HG03378 (cell line): ENCODE data around the gene PLEKHA6.

Experiments used
- ATAC-seq: cut with Tn5 transposase; IDR thresholded peaks from one replicate; pipeline ENCODE4 v1.9.1; 2021; ENCODE audit warnings: mild to moderate bottlenecking, moderate library complexity; ENCODE audit not compliant: unreplicated experiment

Gene PLEKHA6

DNA sequence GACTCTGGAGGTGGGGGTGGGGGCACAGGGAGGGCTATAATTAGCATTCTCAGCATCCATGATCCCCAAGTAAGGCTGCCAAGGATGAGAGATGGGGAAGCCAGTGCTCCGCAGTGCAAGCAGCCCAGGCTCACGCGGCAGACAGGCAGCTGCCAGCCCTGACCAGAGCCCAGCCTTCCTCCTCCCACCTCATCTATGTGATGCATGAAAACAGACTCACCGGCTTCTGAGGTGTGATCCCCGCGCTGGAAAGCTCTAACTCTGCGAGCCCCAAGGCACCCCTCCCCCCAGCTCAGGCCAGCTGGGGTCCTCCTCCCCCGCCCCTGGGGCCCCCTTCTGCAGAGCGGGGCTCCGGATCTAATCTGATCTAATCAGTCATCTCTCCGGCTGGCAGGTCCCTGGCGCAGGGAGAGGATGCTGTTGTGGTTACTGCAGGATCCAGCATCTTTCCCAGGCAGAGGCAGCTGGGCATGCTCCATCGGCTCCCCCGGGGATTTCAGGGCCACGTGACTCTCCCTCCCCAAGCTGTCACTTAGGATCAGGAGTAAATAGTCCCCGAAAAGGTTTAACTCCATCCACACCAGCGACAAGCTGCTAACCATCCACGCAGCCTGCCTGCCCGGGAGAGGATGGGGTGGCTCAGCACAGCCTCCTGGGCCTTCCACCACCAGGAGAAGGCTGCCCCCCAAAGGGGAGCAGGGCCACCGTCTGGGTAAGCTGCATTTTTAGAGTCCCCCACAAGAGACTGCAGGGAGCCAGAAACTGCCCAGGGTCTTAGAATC, at the start of gene PLEKHA6:
TSS of gene PLEKHA6 (minus strand) at position 456 of the 782 bp plus-strand sequence. CDS start 86,202 bp downstream, outside the sequence.
- ATAC-seq = no peak

DNA sequence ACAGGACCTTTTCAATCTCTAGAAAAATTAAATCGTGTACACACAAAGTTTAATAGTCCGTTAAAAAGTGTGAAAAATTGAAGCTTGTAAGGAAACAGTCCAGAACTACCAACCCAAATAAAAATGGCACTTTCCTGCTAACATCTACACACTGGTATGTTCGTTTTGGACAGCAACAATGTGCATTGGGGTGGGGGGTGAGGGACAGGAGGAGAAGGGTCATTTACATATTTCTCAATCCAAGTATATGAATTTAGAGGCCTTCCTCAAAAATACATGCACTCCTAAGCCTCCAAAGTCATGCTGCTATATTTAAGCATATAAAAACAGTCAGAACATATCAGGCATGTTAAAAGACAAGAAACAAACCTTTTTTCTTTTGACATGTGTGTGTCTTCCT, 49.4 kb upstream of the PLEKHA6 start:
- ATAC-seq = no peak

DNA sequence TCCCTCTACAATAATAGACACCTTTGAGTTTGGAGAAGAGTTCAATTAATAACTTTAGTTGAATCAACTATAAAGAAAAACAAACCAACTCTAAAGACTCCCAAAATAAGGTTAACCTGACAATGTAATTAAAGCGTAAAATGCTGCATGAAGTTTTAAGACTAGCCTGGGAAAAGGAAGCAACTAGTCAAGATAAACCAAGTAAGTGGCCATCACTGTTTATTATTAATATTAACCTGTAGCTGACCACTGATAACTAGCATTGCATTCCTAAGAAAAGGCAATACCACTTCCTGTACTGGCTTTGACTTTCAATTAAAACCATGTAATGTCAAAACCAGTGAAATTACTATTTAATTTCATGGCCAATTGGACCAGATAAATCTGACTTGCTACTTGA, 48.9 kb upstream of the PLEKHA6 start:
- ATAC-seq = no peak

DNA sequence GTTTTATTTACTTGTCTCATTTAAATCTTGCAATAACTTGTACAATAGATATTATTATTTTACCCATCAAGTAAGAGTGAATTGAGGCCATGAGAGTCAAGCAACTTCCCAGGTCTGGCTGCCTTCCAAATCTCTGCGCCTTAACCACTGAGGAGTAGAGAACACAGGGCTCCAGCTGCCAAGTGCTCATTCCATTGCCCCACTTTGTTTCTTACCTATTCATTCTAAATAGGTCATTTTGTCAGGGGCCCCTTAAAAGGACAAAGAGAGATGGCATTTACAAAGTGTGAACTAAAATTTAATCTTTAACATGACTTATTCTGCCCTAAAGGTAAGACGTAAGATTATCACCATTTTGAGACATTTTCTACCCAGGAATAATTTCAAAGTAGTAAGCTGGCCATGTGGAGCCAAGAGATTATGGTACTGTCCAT, 48.4 kb upstream of the PLEKHA6 start:
- ATAC-seq = no peak

DNA sequence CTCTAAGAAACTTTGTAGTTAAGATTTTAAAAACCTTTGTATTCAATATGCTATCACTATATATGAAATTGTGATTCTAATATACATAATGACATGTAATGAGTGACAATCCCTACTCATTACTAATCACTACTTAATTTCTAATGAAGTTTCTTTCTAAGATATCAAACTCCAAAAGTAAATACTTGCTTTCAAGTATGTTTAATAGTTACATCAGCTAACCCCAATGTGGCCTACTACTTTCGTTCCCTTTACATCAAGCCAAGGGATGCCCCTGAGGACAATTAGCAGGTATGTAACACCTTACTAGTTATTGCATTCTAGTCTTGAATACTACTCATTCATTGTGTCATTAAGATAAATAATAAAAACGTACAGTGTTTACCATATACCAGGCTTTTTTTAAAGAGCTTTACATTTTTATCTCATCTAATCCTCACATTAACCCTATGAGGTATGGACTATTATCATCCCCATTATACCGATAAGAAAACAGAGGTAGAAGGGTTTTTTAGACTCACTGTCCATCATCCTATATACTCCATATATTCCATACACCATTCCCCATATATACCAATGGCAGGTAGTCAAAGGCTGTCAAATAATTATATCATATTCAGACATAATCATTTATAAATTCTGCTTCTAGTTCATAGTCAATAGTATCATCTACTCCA, 47.7 kb upstream of the PLEKHA6 start:
- no peak for ATAC-seq

DNA sequence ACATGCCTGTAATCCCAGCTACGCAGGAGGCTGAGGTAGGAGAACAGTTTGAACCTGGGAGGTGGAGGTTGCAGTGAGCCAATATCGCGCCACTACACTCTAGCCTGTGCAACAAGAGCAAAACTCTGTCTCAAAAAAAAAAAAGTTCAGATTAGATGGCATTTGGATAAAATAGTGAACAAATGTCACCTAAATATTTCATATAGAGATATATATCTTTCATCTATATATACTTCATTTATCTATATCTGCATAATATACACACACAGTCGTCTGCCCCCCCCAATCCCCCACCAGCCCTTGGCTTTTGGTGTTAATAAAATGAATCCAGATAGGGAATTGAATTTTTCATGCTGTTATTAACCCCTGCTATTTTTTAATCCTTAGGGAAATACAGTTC, 46.9 kb upstream of the PLEKHA6 start:
- no peak for ATAC-seq

DNA sequence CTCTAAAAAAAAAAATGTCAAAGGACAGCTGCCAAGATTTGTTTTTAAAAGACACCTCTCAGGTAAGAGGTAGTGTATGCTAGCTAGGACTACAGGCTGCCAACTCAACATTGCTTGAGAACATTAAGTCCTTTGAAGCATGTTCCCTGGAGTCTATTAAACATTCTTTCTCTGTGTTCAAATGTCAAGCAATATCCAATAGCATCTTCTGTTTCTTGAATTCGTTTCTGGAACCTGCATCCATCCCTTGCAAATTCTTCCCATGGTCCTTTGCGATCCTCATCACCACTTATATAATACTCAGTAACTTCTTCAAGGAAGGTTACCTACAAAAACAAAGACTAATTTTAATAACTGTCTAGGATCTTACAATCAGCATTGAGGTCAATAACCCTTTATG, 46.3 kb upstream of the PLEKHA6 start:
- ATAC-seq = no peak

DNA sequence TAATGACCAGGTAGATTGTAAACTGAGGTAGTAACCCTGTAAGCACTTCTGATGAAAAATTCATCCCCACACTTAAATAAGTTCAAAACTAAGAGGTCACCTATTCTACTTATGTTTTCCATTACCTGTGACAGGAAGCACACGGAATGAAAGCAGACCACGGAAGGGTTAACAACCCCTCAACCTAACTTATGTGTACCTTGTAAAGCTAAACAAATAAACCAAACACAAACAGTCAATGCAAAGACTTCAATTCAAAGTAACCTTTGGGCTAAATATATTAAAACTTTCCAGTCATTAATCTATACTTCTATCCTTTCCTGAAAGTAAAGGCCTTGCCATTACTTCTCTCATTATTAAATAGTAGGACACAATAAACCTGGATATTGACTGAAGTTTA, 44.9 kb upstream of the PLEKHA6 start:
- no peak for ATAC-seq

DNA sequence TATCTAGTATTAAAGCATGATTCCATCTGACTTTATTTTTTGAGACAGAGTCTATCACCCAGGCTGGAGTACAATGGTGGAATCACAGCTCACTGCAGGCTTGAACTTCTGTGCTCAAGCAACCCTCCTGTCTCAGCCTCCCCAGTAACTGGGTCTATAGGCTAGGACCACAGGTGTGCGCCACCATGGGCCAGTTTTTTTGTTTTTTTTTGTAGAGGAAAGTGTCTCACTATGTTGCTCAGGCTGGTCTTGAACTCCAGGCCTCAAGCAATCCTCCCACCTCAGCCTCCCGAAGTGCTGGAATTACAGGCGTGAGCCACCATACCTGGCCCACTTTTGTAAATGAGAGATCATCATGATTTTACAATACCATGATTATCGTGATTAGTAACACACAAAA, 42.7 kb upstream of the PLEKHA6 start:
- ATAC-seq = no peak

DNA sequence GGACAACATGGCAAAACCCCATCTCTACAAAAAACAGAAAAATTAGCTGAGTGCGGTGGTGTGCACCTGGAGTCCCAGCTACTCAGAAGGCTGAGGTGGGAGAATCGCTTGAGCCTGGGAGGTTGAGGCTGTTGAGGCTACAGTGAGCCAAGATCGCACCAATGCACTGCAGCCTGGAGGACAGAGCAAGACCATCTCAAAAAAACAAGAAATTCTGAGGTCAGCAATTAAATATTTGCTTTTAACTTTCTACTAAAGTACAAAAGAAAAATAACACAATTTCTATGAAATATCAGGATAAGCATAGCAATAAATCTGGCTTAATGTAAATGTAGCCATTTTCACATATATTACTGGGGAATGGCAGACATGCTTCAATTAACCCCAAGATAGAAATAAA, 42.0 kb upstream of the PLEKHA6 start:
- ATAC-seq = no peak

- no peak for ATAC-seq
These were observed 41.3 kb upstream of the PLEKHA6 start for GRCh38 chr1:204400882-204401510.

GRCh38 chr1:204398197-204399125, 38.7 kb upstream of the PLEKHA6 start:
- ATAC-seq = peak; percentile 79

DNA sequence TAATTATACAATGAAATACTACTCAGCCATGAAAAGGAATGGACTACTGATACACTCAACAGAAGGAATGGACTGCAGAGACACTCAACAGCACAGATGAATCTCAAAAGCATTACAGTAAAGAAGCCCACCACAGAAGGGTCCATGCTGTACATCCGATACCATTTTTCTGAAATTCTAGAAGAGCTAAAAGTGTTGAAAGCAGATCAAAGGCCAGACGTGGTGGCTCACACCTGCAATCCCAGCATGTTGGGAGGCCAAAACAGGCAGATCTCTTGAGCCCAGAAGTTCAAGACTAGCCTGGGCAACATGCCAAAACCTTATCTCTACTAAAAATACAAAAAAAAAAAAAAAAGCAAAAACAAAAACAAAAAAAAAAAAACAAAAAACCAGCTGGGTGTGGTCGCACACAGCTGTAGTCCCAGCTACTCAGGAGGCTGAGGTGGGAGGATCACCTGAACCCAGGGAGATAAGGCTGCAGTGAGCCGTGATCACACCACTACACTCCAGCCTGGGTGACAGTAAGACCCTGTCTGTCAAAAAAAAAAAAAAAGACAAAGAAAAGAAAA, 36.4 kb upstream of the PLEKHA6 start:
- no peak for ATAC-seq

DNA sequence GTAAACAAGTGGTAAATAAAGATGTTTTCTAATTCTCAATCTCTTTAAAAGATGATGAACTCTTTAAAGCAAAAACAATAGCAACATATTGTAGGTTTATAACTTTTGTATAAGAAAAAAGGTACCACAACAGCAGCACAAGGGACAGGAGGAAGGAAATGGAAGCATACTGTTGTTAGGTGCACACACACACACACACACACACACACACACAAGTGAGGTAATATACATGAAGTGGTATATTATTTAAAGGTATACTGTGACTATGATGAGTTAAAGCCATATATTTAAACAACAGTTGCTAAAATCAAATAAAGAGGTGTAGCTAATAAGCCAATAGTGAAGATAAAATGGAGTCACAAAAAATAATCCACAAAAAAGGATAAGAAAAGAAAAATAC, 31.9 kb upstream of the PLEKHA6 start:
- no peak for ATAC-seq

GRCh38 chr1:204390751-204391466, 31.2 kb upstream of the PLEKHA6 start:
- ATAC-seq = no peak

DNA sequence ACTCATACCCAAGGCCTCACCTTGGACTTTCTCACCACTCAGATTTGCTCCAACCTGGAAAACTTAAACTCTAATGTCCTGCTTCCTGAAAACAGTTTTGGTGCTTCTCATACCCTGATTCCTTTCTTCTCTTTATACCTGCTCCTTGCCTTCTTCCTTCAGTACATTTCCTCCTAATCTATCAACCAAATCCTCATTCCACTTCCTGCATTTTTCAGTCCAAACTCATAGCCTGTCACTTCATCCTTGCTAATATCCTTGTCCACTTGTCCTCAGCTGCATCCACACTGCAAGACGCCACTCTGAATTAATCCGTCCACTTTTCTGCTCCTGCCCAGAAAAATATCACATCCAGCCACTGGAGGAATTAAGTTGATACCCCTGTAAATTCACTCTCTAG, 26.0 kb upstream of the PLEKHA6 start:
- ATAC-seq = no peak

DNA sequence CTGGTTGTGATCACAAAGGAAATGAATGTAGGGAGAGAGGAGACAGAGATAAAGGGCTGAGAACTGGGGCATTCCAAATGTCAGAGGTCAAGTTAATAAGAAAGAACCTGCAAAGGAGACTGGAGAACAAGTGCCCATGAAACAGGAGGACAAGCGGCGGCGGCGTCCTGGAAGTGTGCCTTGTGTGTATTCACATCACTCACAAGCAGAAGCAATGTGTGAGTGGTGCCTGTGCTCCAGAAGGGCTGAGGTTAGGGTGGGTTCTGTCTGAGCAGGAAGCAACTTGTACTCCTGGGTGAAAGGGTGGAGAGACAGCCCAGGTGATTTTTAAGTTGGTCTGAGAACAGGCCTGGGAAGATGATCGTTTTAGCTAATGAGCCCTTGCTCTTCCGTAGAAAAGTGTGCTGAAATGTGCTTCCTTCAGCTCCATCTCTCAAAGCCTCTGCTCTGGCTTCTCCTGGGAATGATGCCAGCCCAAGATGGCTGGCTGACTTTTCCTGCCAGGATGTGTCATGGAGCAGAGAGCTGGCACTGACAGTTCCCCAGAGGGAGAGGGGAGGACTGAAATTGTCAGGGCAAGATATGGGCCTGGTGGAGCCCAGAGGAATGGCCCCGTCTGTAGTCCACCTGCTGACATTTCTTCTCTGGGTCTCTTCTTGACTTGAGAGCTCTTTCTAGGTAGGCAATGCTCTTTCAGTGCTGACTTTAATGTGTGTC, 25.1 kb upstream of the PLEKHA6 start:
- no peak for ATAC-seq

- ATAC-seq = no peak
These were observed 23.6 kb upstream of the PLEKHA6 start for GRCh38 chr1:204383163-204383904.

DNA sequence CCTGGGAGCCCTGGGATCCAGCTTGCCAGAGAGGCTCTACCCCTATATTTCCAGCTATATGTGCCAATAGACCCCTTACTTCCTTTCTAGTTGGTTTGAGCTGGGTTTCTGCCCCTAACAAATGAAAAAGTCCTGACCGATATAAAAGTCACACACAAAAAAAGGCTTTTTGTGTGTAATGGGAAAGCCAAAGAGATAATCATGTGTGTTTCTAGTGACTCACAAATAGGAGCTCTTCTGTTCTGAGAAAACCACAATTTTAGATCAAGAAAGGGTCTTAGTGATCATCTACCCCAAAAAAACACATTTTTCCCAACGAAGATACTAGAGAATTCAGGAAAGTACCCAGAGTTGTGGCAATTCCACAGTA, 23.0 kb upstream of the PLEKHA6 start:
- ATAC-seq = no peak
